ENCODE measurements around the gene SLC7A14. TPM values are rescaled to one million over a fixed set of nuclear protein-coding genes. Genes with fewer than 3 reads are reported as not detected.

The SLC7A14 gene
- total RNA-seq, 1 donor from 2014 or later: not detected

- no peaks in the 10 kb centered on the region for H3K9me3 Mint-ChIP-seq
- no peaks in the 10 kb centered on the region for H3K79me2 ChIP-seq (ENCODE audit: low read depth)
- H3K4me1 ChIP-seq: peaks cover 36% of the 10 kb centered on the region
- H3K4me3 ChIP-seq: peak overlapping the region; percentile 29
- H3K36me3 ChIP-seq: no peaks in the 10 kb centered on the region
- peak; percentile 31 for DNase-seq (ENCODE audit: low spot score)
- peaks cover 8% of the 10 kb centered on the region for H3K27me3 ChIP-seq
- H3K9ac ChIP-seq: no peak overlapping the region
- H4K20me1 ChIP-seq (ENCODE audit: low read depth): no peaks in the 10 kb centered on the region
- H3K27me3 Mint-ChIP-seq (ENCODE audit: insufficient read depth, low read depth): peaks cover 7% of the 10 kb centered on the region
- H3K9me3 ChIP-seq (ENCODE audit: low read depth): no peaks in the 10 kb centered on the region
- H3F3A ChIP-seq (ENCODE audit: low read depth): peaks cover 29% of the 10 kb centered on the region
- TF ChIP-seq EZH2 (IDR thresholded peaks at IDR 0.05) (no peak), EZH2phosphoT487 (IDR thresholded peaks at IDR 0.05) (peak; percentile 26)
- H3K27ac ChIP-seq: peak overlapping the region; percentile 47
- peak overlapping the region; percentile 67 for H3K4me3 Mint-ChIP-seq
- H3K36me3 Mint-ChIP-seq: peaks cover 4% of the 10 kb centered on the region
- peak overlapping the region; percentile 99 for H3K27ac Mint-ChIP-seq
- peaks cover 56% of the 10 kb centered on the region for H3K4me1 Mint-ChIP-seq
- peak overlapping the region; percentile 51 for H2AFZ ChIP-seq (replicated peaks)
- peak overlapping the region; percentile 71 for H3K4me2 ChIP-seq
Observed at GRCh38 chr3:170426240-170426797, 159.6 kb downstream of the SLC7A14 start.

- no peaks in the 10 kb centered on the region for H4K20me1 ChIP-seq (ENCODE audit: low read depth)
- peak overlapping the region; percentile 61 for H3K27ac ChIP-seq
- peaks cover 33% of the 10 kb centered on the region for H3F3A ChIP-seq (ENCODE audit: low read depth)
- H2AFZ ChIP-seq (replicated peaks): peak overlapping the region; percentile 51
- no peaks in the 10 kb centered on the region for H3K36me3 ChIP-seq
- no peak for TF ChIP-seq EZH2 (IDR thresholded peaks at IDR 0.05)
- H3K27me3 ChIP-seq: peaks cover 15% of the 10 kb centered on the region
- H3K9me3 Mint-ChIP-seq: no peaks in the 10 kb centered on the region
- peak overlapping the region; percentile 29 for H3K4me3 ChIP-seq
- no peaks in the 10 kb centered on the region for H3K9me3 ChIP-seq (ENCODE audit: low read depth)
- peak; percentile 87 for DNase-seq (ENCODE audit: low spot score)
- peak overlapping the region; percentile 71 for H3K4me2 ChIP-seq
- peak overlapping the region; percentile 99 for H3K27ac Mint-ChIP-seq
- H3K4me1 ChIP-seq: peaks cover 39% of the 10 kb centered on the region
- peaks cover 57% of the 10 kb centered on the region for H3K4me1 Mint-ChIP-seq
- H3K4me3 Mint-ChIP-seq: peak overlapping the region; percentile 67
- H3K36me3 Mint-ChIP-seq: peaks cover 4% of the 10 kb centered on the region
- no peaks in the 10 kb centered on the region for H3K79me2 ChIP-seq (ENCODE audit: low read depth)
- peaks cover 10% of the 10 kb centered on the region for H3K27me3 Mint-ChIP-seq (ENCODE audit: insufficient read depth, low read depth)
- no peak overlapping the region for H3K9ac ChIP-seq
Observed at GRCh38 chr3:170425491-170426239, 160.2 kb downstream of the SLC7A14 start.

- Histone ChIP-seq H3K4me3 (no peak overlapping the region), H3F3A (ENCODE audit: low read depth) (peaks cover 37% of the 10 kb centered on the region), H3K27ac (peak overlapping the region; percentile 61), H2AFZ (replicated peaks) (no peak overlapping the region), H3K79me2 (ENCODE audit: low read depth) (no peaks in the 10 kb centered on the region), H4K20me1 (ENCODE audit: low read depth) (no peaks in the 10 kb centered on the region), H3K4me2 (no peak overlapping the region), H3K36me3 (no peaks in the 10 kb centered on the region), H3K9me3 (ENCODE audit: low read depth) (no peaks in the 10 kb centered on the region), H3K9ac (no peak overlapping the region), H3K27me3 (peaks cover 23% of the 10 kb centered on the region), H3K4me1 (peaks cover 42% of the 10 kb centered on the region)
- H3K27me3 Mint-ChIP-seq (ENCODE audit: insufficient read depth, low read depth): peaks cover 15% of the 10 kb centered on the region
- H3K36me3 Mint-ChIP-seq: peaks cover 4% of the 10 kb centered on the region
- H3K4me1 Mint-ChIP-seq: peaks cover 56% of the 10 kb centered on the region
- peaks cover 3% of the 10 kb centered on the region for H3K9me3 Mint-ChIP-seq
- DNase-seq (ENCODE audit: low spot score): no peak
- TF ChIP-seq EZH2 (IDR thresholded peaks at IDR 0.05): no peak
- TF ChIP-seq CTCF (IDR thresholded peaks at IDR 0.05): no peak
- TF ChIP-seq EZH2phosphoT487 (IDR thresholded peaks at IDR 0.05): no peak
- H3K4me3 Mint-ChIP-seq: no peak overlapping the region
- H3K27ac Mint-ChIP-seq: peak overlapping the region; percentile 99
Observed at GRCh38 chr3:170424879-170425278, 161.0 kb downstream of the SLC7A14 start.

GRCh38 chr3:170423001-170423615 is 162.8 kb downstream of the SLC7A14 start:
- H3K4me1 Mint-ChIP-seq: peaks cover 41% of the 10 kb centered on the region
- no peak overlapping the region for H3K9ac ChIP-seq
- H3K79me2 ChIP-seq (ENCODE audit: low read depth): no peaks in the 10 kb centered on the region
- H3K36me3 Mint-ChIP-seq: peaks cover 3% of the 10 kb centered on the region
- H3K4me1 ChIP-seq: peaks cover 30% of the 10 kb centered on the region
- no peak for DNase-seq (ENCODE audit: low spot score)
- H3K4me3 ChIP-seq: no peak overlapping the region
- H3K4me3 Mint-ChIP-seq: no peak overlapping the region
- H3K9me3 ChIP-seq (ENCODE audit: low read depth): no peaks in the 10 kb centered on the region
- H3K9me3 Mint-ChIP-seq: peaks cover 5% of the 10 kb centered on the region
- peaks cover 17% of the 10 kb centered on the region for H3K27me3 Mint-ChIP-seq (ENCODE audit: insufficient read depth, low read depth)
- H3K27ac ChIP-seq: no peak overlapping the region
- peak overlapping the region; percentile 7 for H3K27ac Mint-ChIP-seq
- TF ChIP-seq CTCF (IDR thresholded peaks at IDR 0.05) (no peak), EZH2 (IDR thresholded peaks at IDR 0.05) (no peak), EZH2phosphoT487 (IDR thresholded peaks at IDR 0.05) (no peak)
- peaks cover 40% of the 10 kb centered on the region for H3K27me3 ChIP-seq
- H2AFZ ChIP-seq (replicated peaks): no peak overlapping the region
- no peak overlapping the region for H3K4me2 ChIP-seq
- H3K36me3 ChIP-seq: no peaks in the 10 kb centered on the region
- H4K20me1 ChIP-seq (ENCODE audit: low read depth): no peaks in the 10 kb centered on the region
- peaks cover 40% of the 10 kb centered on the region for H3F3A ChIP-seq (ENCODE audit: low read depth)

Data from neural progenitor cell (in vitro differentiated cells).